Measurements from ENCODE around the gene DNAH17.

DNA sequence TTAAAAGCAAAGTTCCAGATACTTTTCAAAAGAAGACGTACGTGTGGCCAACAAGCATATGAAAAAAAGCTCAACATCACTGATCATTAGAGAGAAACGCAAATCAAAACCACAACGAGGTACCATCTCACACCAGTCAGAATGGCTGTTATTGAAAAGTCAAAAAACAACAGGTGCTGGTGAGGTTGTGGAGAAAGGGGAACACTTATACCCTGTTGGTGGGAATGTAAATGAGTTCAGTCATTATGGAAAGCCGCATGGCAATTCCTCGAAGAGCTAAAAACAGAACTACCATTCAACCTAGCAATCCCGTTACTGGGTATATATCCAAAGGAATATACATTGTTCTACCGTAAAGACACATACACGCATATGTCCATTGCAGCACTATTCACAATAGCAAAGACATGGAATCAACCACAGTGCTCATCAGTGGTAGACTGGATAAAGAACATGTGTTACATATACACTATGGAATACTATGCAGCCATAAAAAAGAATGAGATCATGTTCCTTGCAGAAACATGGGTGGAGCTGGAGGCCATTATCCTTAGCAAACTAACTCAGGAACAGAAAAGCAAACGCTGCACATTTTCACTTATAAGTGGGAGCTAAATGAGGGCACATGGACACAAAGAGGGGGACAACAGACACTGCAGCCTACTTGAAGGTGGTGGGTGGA is 31.1 kb upstream of the DNAH17 start:
- TF ChIP-seq POLR2AphosphoS5 (IDR thresholded peaks at IDR 0.05): no peak
- TF ChIP-seq, protein P1, sequence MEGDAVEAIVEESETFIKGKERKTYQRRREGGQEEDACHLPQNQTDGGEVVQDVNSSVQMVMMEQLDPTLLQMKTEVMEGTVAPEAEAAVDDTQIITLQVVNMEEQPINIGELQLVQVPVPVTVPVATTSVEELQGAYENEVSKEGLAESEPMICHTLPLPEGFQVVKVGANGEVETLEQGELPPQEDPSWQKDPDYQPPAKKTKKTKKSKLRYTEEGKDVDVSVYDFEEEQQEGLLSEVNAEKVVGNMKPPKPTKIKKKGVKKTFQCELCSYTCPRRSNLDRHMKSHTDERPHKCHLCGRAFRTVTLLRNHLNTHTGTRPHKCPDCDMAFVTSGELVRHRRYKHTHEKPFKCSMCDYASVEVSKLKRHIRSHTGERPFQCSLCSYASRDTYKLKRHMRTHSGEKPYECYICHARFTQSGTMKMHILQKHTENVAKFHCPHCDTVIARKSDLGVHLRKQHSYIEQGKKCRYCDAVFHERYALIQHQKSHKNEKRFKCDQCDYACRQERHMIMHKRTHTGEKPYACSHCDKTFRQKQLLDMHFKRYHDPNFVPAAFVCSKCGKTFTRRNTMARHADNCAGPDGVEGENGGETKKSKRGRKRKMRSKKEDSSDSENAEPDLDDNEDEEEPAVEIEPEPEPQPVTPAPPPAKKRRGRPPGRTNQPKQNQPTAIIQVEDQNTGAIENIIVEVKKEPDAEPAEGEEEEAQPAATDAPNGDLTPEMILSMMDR (IDR thresholded peaks at IDR 0.05): no peak

Data from transverse colon (tissue), 4 donors.